PC-9 (cell line): ENCODE results near the gene ABCB1.

Experiments
- EZH2 ChIP-seq: fragments of 200-600 bp; sonication (generic); IDR thresholded peaks from 2 replicates; pipeline ENCODE4 v1.8.0; 2017; ENCODE audit warnings: antibody characterized with exemption, low read depth
- TF ChIP-seq, protein P1 (sequence below): fragments of 200-600 bp; sonication (generic); conservative IDR thresholded peaks from 2 replicates; pipeline ENCODE4 v1.6.1; 2017; ENCODE audit warnings: mixed run types, antibody characterized with exemption, mild to moderate bottlenecking, moderate library complexity

DNA sequence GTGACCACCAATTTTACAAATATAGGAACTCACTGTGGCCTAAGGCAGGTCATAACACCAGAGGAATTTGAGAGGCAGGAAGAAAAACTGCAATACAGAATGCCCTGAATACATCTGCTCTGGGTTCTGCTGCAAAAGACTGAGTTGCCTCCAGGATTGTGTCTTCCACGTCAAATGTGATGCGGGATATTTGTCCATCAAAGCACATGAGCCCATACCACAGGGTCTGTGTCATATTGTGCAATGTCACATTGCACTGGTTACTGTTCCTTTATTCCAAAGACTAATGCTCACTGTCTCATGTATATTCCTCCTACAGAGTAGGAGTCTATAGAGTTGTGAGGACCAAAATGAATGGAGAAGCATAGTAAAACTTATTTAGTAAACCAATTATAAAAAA is 66.6 kb downstream of the ABCB1 start:
- TF ChIP-seq, protein P1, sequence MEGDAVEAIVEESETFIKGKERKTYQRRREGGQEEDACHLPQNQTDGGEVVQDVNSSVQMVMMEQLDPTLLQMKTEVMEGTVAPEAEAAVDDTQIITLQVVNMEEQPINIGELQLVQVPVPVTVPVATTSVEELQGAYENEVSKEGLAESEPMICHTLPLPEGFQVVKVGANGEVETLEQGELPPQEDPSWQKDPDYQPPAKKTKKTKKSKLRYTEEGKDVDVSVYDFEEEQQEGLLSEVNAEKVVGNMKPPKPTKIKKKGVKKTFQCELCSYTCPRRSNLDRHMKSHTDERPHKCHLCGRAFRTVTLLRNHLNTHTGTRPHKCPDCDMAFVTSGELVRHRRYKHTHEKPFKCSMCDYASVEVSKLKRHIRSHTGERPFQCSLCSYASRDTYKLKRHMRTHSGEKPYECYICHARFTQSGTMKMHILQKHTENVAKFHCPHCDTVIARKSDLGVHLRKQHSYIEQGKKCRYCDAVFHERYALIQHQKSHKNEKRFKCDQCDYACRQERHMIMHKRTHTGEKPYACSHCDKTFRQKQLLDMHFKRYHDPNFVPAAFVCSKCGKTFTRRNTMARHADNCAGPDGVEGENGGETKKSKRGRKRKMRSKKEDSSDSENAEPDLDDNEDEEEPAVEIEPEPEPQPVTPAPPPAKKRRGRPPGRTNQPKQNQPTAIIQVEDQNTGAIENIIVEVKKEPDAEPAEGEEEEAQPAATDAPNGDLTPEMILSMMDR = no peak
- TF ChIP-seq EZH2 = no peak
